ENCODE measurements around the gene ATP5PO. TPM values are rescaled to one million over a fixed set of nuclear protein-coding genes. Genes with fewer than 3 reads are reported as not detected.

ATP5PO gene
- total and polyA plus RNA-seq, 2 of the 13 experiments (the other 11 are each of a cell fraction or from before 2014, with no cell fraction given), result 256 to 297 TPM

GRCh38 chr21:33943293-33943692 lies 27.7 kb upstream of the ATP5PO start (continued):
- TF ChIP-seq TIGD3 (CRISPR knock-in tag; IDR thresholded peaks at IDR 0.05; ENCODE audit: borderline replicate concordance) (no peak), CENPBD1 (CRISPR knock-in tag; IDR thresholded peaks at IDR 0.05; ENCODE audit: borderline replicate concordance, low read depth) (no peak), JUND (CRISPR knock-in tag; IDR thresholded peaks at IDR 0.05) (no peak), HCFC1 (IDR thresholded peaks at IDR 0.05; ENCODE audit: low read depth, low read length) (no peak)

- no peak overlapping the region for H3K4me3 ChIP-seq (replicated peaks in 1 of 3; ENCODE audit: insufficient read depth in 1 of 3, low read depth in 2 of 3, low read length in 3 of 3)
- no peak overlapping the region for H3K27ac ChIP-seq (ENCODE audit: extremely low read length, insufficient read depth, low read length)
- ChIA-PET POLR2A (no interaction called here), CTCF (ENCODE audit: low intra/inter-chr PET ratio, low total read pairs) (no interaction called here)
- no peaks in the 10 kb centered on the region for H3K27me3 ChIP-seq (ENCODE audit: control insufficient read depth in 1 of 2, insufficient read depth in 2 of 2, low read length in 2 of 2)
- no peak overlapping the region for H3K9ac ChIP-seq (ENCODE audit: insufficient read depth, low read depth, low read length)
- no TSS peak for BruUV-seq (replicated peaks)
- no peak for TF ChIP-seq E2F5 (CRISPR knock-in tag; conservative IDR thresholded peaks at IDR 0.05)
- no peak for TF ChIP-seq SATB2 (CRISPR knock-in tag; IDR thresholded peaks at IDR 0.05)
- no peak for TF ChIP-seq MAFK (conservative IDR thresholded peaks at IDR 0.05 in 1 of 2, IDR thresholded peaks at IDR 0.05 in 1 of 2; ENCODE audit: low read length in 2 of 2)
- no peak for TF ChIP-seq ERF (CRISPR knock-in tag; IDR thresholded peaks at IDR 0.05)
- TF ChIP-seq AHDC1 (CRISPR knock-in tag; IDR thresholded peaks at IDR 0.05; ENCODE audit: borderline replicate concordance), result no peak
- TF ChIP-seq HBP1 (CRISPR knock-in tag; IDR thresholded peaks at IDR 0.05; ENCODE audit: low read depth), result no peak
- H3K36me3 ChIP-seq (replicated peaks in 1 of 2; ENCODE audit: control insufficient read depth in 1 of 2, insufficient read depth in 2 of 2, low read length in 2 of 2), result no peaks in the 10 kb centered on the region
- H4K20me1 ChIP-seq (ENCODE audit: insufficient read depth, low read length), result no peaks in the 10 kb centered on the region
- intact Hi-C loops (cut with micrococcal nuclease; ENCODE audit: unreplicated experiment), result no loop called here
- H3K9me3 ChIP-seq (ENCODE audit: low read length), result no peaks in the 10 kb centered on the region
- no peak overlapping the region for H3K4me2 ChIP-seq (ENCODE audit: low read depth, low read length)
- H2AFZ ChIP-seq (ENCODE audit: low read length), result no peak overlapping the region
- in situ Hi-C loops (cut with HindIII; ENCODE audit: extremely low pct_ligation_motif_present, low pct_unique_long_range_greater_than_20kb), result no loop called here
- FAIRE-seq, result no peak
- no peak for DNase-seq (ENCODE audit: low spot score)
- H3K79me2 ChIP-seq (ENCODE audit: insufficient read depth, low read length), result no peaks in the 10 kb centered on the region
- no peak for ATAC-seq
- H3K4me1 ChIP-seq (ENCODE audit: insufficient read depth, low read length), result peaks cover 17% of the 10 kb centered on the region
Observed at GRCh38 chr21:33942426-33942825, 26.8 kb upstream of the ATP5PO start.
